Measurements from ENCODE around the gene GRB2.
"Not testable (repeated sequence)": the region's sequence is repeated elsewhere in the genome, so short reads cannot be mapped to it uniquely, and the experiment has no call there.

GRB2 gene

GRCh38 chr17:75295201-75296158 lies 110.0 kb downstream of the GRB2 start:
- Histone ChIP-seq H3K9ac (ENCODE audit: low read depth, low read length) (no peak overlapping the region), H3K36me3 (ENCODE audit: insufficient read depth, low read length) (no peaks in the 10 kb centered on the region), H3K4me1 (ENCODE audit: insufficient read depth, low read length) (no peaks in the 10 kb centered on the region), H3K9me3 (ENCODE audit: control insufficient read depth, insufficient read depth, low read length) (no peaks in the 10 kb centered on the region)

GRCh38 chr17:75292810-75293448 lies 112.5 kb downstream of the GRB2 start:
- not testable (repeated sequence) for H3K36me3 ChIP-seq (ENCODE audit: insufficient read depth, low read length); H3K4me1 ChIP-seq (ENCODE audit: insufficient read depth, low read length); H3K9me3 ChIP-seq (ENCODE audit: control insufficient read depth, insufficient read depth, low read length); H3K9ac ChIP-seq (ENCODE audit: low read depth, low read length)

- Histone ChIP-seq H3K9me3 (ENCODE audit: control insufficient read depth, insufficient read depth, low read length) (no peaks in the 10 kb centered on the region), H3K36me3 (ENCODE audit: insufficient read depth, low read length) (0 out of 2 replicates have a peak, but pooled peaks cover 5% of the 10 kb centered on the region), H3K4me1 (ENCODE audit: insufficient read depth, low read length) (no peaks in the 10 kb centered on the region), H3K9ac (ENCODE audit: low read depth, low read length) (peak overlapping the region; percentile 66)
Observed at GRCh38 chr17:75289832-75290337, 115.6 kb downstream of the GRB2 start.

GRCh38 chr17:75289115-75289831 lies 116.2 kb downstream of the GRB2 start, which contains the start of gene SLC25A19:
SLC25A19 (minus strand) TSS chr17:75289433; CDS start chr17:75286764, 2,669 bp downstream.
- Histone ChIP-seq H3K9me3 (ENCODE audit: control insufficient read depth, insufficient read depth, low read length) (no peaks in the 10 kb centered on the region), H3K4me1 (ENCODE audit: insufficient read depth, low read length) (no peaks in the 10 kb centered on the region), H3K36me3 (ENCODE audit: insufficient read depth, low read length) (0 out of 2 replicates have a peak, but pooled peaks cover 5% of the 10 kb centered on the region), H3K9ac (ENCODE audit: low read depth, low read length) (peak within 1 kb of the TSS; percentile 79)

- Histone ChIP-seq H3K9me3 (ENCODE audit: control insufficient read depth, insufficient read depth, low read length) (no peaks in the 10 kb centered on the region), H3K4me1 (ENCODE audit: insufficient read depth, low read length) (no peaks in the 10 kb centered on the region), H3K36me3 (ENCODE audit: insufficient read depth, low read length) (0 out of 2 replicates have a peak, but pooled peaks cover 5% of the 10 kb centered on the region), H3K9ac (ENCODE audit: low read depth, low read length) (peak overlapping the region; percentile 79)
Observed at GRCh38 chr17:75288770-75289114, 116.7 kb downstream of the GRB2 start.

GRCh38 chr17:75288359-75288758 lies 117.1 kb downstream of the GRB2 start:
- Histone ChIP-seq H3K9ac (ENCODE audit: low read depth, low read length) (peak overlapping the region; percentile 79), H3K36me3 (ENCODE audit: insufficient read depth, low read length) (0 out of 2 replicates have a peak, but pooled peaks cover 5% of the 10 kb centered on the region)

GRCh38 chr17:75287221-75287620 lies 118.3 kb downstream of the GRB2 start:
- H3K36me3 ChIP-seq (ENCODE audit: insufficient read depth, low read length), result 0 out of 2 replicates have a peak, but pooled peaks cover 5% of the 10 kb centered on the region
- no peaks in the 10 kb centered on the region for H3K4me1 ChIP-seq (ENCODE audit: insufficient read depth, low read length)
- no peaks in the 10 kb centered on the region for H3K9me3 ChIP-seq (ENCODE audit: control insufficient read depth, insufficient read depth, low read length)
- H3K9ac ChIP-seq (ENCODE audit: low read depth, low read length), result no peak overlapping the region

More at GRCh38 chr17:75288359-75288758, 117.1 kb downstream of the GRB2 start:
- Histone ChIP-seq H3K9me3 (ENCODE audit: control insufficient read depth, insufficient read depth, low read length) (no peaks in the 10 kb centered on the region), H3K4me1 (ENCODE audit: insufficient read depth, low read length) (no peaks in the 10 kb centered on the region)

GRCh38 chr17:75285123-75285522 lies 120.4 kb downstream of the GRB2 start:
- no peak overlapping the region for H3K9ac ChIP-seq (ENCODE audit: low read depth, low read length)
- 0 out of 2 replicates have a peak, but pooled peaks cover 5% of the 10 kb centered on the region for H3K36me3 ChIP-seq (ENCODE audit: insufficient read depth, low read length)

GRCh38 chr17:75280189-75280588 lies 125.3 kb downstream of the GRB2 start:
- H3K36me3 ChIP-seq (ENCODE audit: insufficient read depth, low read length); H3K4me1 ChIP-seq (ENCODE audit: insufficient read depth, low read length); H3K9me3 ChIP-seq (ENCODE audit: control insufficient read depth, insufficient read depth, low read length); H3K9ac ChIP-seq (ENCODE audit: low read depth, low read length): not testable (repeated sequence)

More at GRCh38 chr17:75285123-75285522, 120.4 kb downstream of the GRB2 start:
- Histone ChIP-seq H3K4me1 (ENCODE audit: insufficient read depth, low read length) (no peaks in the 10 kb centered on the region), H3K9me3 (ENCODE audit: control insufficient read depth, insufficient read depth, low read length) (no peaks in the 10 kb centered on the region)

- 0 out of 2 replicates have a peak, but pooled peaks cover 6% of the 10 kb centered on the region for H3K36me3 ChIP-seq (ENCODE audit: insufficient read depth, low read length)
- no peak overlapping the region for H3K9ac ChIP-seq (ENCODE audit: low read depth, low read length)
- H3K9me3 ChIP-seq (ENCODE audit: control insufficient read depth, insufficient read depth, low read length), result no peaks in the 10 kb centered on the region
- H3K4me1 ChIP-seq (ENCODE audit: insufficient read depth, low read length), result no peaks in the 10 kb centered on the region
Observed at GRCh38 chr17:75277664-75278071, 127.8 kb downstream of the GRB2 start.

- Histone ChIP-seq H3K9ac (ENCODE audit: low read depth, low read length) (no peak overlapping the region), H3K36me3 (ENCODE audit: insufficient read depth, low read length) (0 out of 2 replicates have a peak, but pooled peaks cover 6% of the 10 kb centered on the region), H3K9me3 (ENCODE audit: control insufficient read depth, insufficient read depth, low read length) (no peaks in the 10 kb centered on the region), H3K4me1 (ENCODE audit: insufficient read depth, low read length) (no peaks in the 10 kb centered on the region)
Observed at GRCh38 chr17:75273977-75274708, 131.3 kb downstream of the GRB2 start.

- H3K4me1 ChIP-seq (ENCODE audit: insufficient read depth, low read length), result peaks cover 3% of the 10 kb centered on the region; the same call in 1 of the 2 replicates
- 0 out of 2 replicates have a peak, but pooled peaks cover 6% of the 10 kb centered on the region for H3K36me3 ChIP-seq (ENCODE audit: insufficient read depth, low read length)
- no peak overlapping the region for H3K9ac ChIP-seq (ENCODE audit: low read depth, low read length)
- no peaks in the 10 kb centered on the region for H3K9me3 ChIP-seq (ENCODE audit: control insufficient read depth, insufficient read depth, low read length)
Observed at GRCh38 chr17:75272848-75273184, 132.7 kb downstream of the GRB2 start.

GRCh38 chr17:75271955-75272847 lies 133.3 kb downstream of the GRB2 start:
- H3K4me1 ChIP-seq (ENCODE audit: insufficient read depth, low read length), result peaks cover 4% of the 10 kb centered on the region; the same call in 1 of the 2 replicates
- peak overlapping the region; percentile 95 for H3K9ac ChIP-seq (ENCODE audit: low read depth, low read length)
- H3K9me3 ChIP-seq (ENCODE audit: control insufficient read depth, insufficient read depth, low read length), result no peaks in the 10 kb centered on the region
- H3K36me3 ChIP-seq (ENCODE audit: insufficient read depth, low read length), result 0 out of 2 replicates have a peak, but pooled peaks cover 6% of the 10 kb centered on the region

Data from ES-I3 (cell line).